CD4-positive, alpha-beta T cell (primary cell): ENCODE measurements around the gene CAPS2. TPM values are rescaled to one million over a fixed set of nuclear protein-coding genes. Genes with fewer than 3 reads are reported as not detected.
A peak's percentile ranks its signal among the peaks of the same experiment; 100 is the strongest.

Experiments
- ATAC-seq: fragments of 200-7000 bp; cut with Tn5 transposase; one replicate; pipeline ENCODE4 v1.10.0; 2022; ENCODE audit warnings: mild to moderate bottlenecking; ENCODE audit not compliant: poor library complexity
- CTCF ChIA-PET: fragments of 350-600 bp; sonication (Branson Sonifier 250); formaldehyde crosslinking; loops from one replicate; lab custom pipeline; 2021; ENCODE audit warnings: antibody characterized with exemption, inconsistent platforms; lab: Charles Lee
- POLR2A ChIA-PET: fragments of 350-600 bp; sonication (Branson Sonifier 250); formaldehyde crosslinking; loops from one replicate; lab custom pipeline; 2021; ENCODE audit warnings: antibody characterized with exemption, inconsistent platforms; lab: Charles Lee
- DNase-seq, 14 experiments: peaks; one replicate each; pipeline ENCODE4 v3.0.0-alpha.2; 2013 to 2020; ENCODE audit warnings: mixed read lengths in 2 of 14
- H3K27ac ChIP-seq, 2 donors: one replicate each; pipeline versions ENCODE4 v1.5.1 to v1.7.0; 2013; ENCODE audit warnings: low read length in 2 of 2, low read depth in 1 of 2, mild to moderate bottlenecking in 1 of 2
- H3K27me3 ChIP-seq, 2 experiments: 1 replicate in 1 of 2; 2 replicates in 1 of 2; pipeline versions ENCODE4 v1.6.1 to v1.7.0; 2013; ENCODE audit warnings: low read length in 2 of 2, control low read depth in 1 of 2, mild to moderate bottlenecking in 1 of 2, moderate library complexity in 1 of 2; ENCODE audit not compliant: insufficient read depth in 2 of 2, control insufficient read depth in 1 of 2
- H3K36me3 ChIP-seq: one replicate; pipeline ENCODE4 v1.6.1; 2013; ENCODE audit warnings: low read length, control low read depth; ENCODE audit not compliant: insufficient read depth
- H3K4me1 ChIP-seq: one replicate; pipeline ENCODE4 v1.6.1; 2013; ENCODE audit warnings: low read length, control low read depth; ENCODE audit not compliant: insufficient read depth
- H3K4me3 ChIP-seq: one replicate; pipeline ENCODE4 v1.5.1; 2013; ENCODE audit warnings: mild to moderate bottlenecking, low read length, moderate library complexity
- H3K9me3 ChIP-seq, 2 experiments: 1 replicate in 1 of 2; 2 replicates in 1 of 2; pipeline versions ENCODE4 v1.6.1 to v1.7.0; 2013; ENCODE audit warnings: low read length in 2 of 2, mild to moderate bottlenecking in 2 of 2, control low read depth in 1 of 2, moderate library complexity in 1 of 2; ENCODE audit not compliant: control insufficient read depth in 1 of 2, insufficient read depth in 1 of 2
- H3K27ac Mint-ChIP-seq: one replicate; pipeline ENCODE4 v1.8.0; 2020; ENCODE audit warnings: mixed read lengths
- H3K27me3 Mint-ChIP-seq: one replicate; pipeline ENCODE4 v1.8.0; 2021; ENCODE audit warnings: mixed read lengths
- H3K36me3 Mint-ChIP-seq: one replicate; pipeline ENCODE4 v1.8.0; 2021; ENCODE audit warnings: low read depth, mixed read lengths
- H3K4me1 Mint-ChIP-seq: one replicate; pipeline ENCODE4 v1.8.0; 2021; ENCODE audit warnings: low read depth, mixed read lengths
- H3K4me3 Mint-ChIP-seq: one replicate; pipeline ENCODE4 v1.8.0; 2020; ENCODE audit warnings: mild to moderate bottlenecking, mixed read lengths
- H3K9me3 Mint-ChIP-seq: one replicate; pipeline ENCODE4 v1.8.0; 2020; ENCODE audit warnings: mixed read lengths
- intact Hi-C, 2 experiments: fragments of 100-400 bp; cut with DNase I in 1 of 2; cut with micrococcal nuclease in 1 of 2; formaldehyde crosslinking; loops; one replicate each; pipeline versions ENCODE4 v1.15.1 to v1.9.0; 2023 to 2025; cut with DNase I, micrococcal nuclease
- total RNA-seq, 174 experiments: library from RNA in 2 of 174; stranded (reverse) in 2 of 174; gene quantifications; one replicate each; pipeline ENCODE4 v1.2.3 and lab custom pipeline; 2021 to 2026
- TF ChIP-seq, protein P1 (sequence below): fragments of 200-600 bp; IDR thresholded peaks from one replicate; pipeline ENCODE4 v1.8.0; 2022; ENCODE audit warnings: antibody characterized with exemption, mild to moderate bottlenecking

CAPS2 gene
- total RNA-seq, 2 experiments from 2014 or later, result 1.3 to 1.9 TPM

- H3K27ac Mint-ChIP-seq, result no peak overlapping the region
- Histone ChIP-seq H3K36me3 (no peaks in the 10 kb centered on the region), H3K27me3 (no peaks in the 10 kb centered on the region), H3K4me3 (no peak overlapping the region), H3K4me1 (no peaks in the 10 kb centered on the region), H3K9me3 (no peaks in the 10 kb centered on the region), H3K27ac (no peak overlapping the region)
- intact Hi-C loops, result no loop called here
- no peaks in the 10 kb centered on the region for H3K27me3 Mint-ChIP-seq
- no peak overlapping the region for H3K4me3 Mint-ChIP-seq
- ChIA-PET POLR2A (no interaction called here), CTCF (no interaction called here)
- ATAC-seq (peak; percentile 37), DNase-seq (peak in 3 of 14 experiments; percentile 7 to 16 (median 11))
- H3K36me3 Mint-ChIP-seq, result no peaks in the 10 kb centered on the region
- no peaks in the 10 kb centered on the region for H3K4me1 Mint-ChIP-seq
- H3K9me3 Mint-ChIP-seq, result no peaks in the 10 kb centered on the region
- TF ChIP-seq, protein P1, sequence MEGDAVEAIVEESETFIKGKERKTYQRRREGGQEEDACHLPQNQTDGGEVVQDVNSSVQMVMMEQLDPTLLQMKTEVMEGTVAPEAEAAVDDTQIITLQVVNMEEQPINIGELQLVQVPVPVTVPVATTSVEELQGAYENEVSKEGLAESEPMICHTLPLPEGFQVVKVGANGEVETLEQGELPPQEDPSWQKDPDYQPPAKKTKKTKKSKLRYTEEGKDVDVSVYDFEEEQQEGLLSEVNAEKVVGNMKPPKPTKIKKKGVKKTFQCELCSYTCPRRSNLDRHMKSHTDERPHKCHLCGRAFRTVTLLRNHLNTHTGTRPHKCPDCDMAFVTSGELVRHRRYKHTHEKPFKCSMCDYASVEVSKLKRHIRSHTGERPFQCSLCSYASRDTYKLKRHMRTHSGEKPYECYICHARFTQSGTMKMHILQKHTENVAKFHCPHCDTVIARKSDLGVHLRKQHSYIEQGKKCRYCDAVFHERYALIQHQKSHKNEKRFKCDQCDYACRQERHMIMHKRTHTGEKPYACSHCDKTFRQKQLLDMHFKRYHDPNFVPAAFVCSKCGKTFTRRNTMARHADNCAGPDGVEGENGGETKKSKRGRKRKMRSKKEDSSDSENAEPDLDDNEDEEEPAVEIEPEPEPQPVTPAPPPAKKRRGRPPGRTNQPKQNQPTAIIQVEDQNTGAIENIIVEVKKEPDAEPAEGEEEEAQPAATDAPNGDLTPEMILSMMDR, result no peak
Observed at GRCh38 chr12:75360920-75361319, 30.8 kb upstream of the CAPS2 start.

- Mint-ChIP-seq H3K27me3 (no peaks in the 10 kb centered on the region), H3K4me3 (no peak overlapping the region), H3K4me1 (no peaks in the 10 kb centered on the region), H3K36me3 (peaks cover 3% of the 10 kb centered on the region), H3K9me3 (peaks cover 3% of the 10 kb centered on the region), H3K27ac (no peak overlapping the region)
- TF ChIP-seq, protein P1, result no peak
- ATAC-seq (no peak), DNase-seq (no peak)
- Histone ChIP-seq H3K4me1 (no peaks in the 10 kb centered on the region), H3K9me3 (no peaks in the 10 kb centered on the region), H3K4me3 (no peak overlapping the region), H3K27ac (no peak overlapping the region), H3K36me3 (no peaks in the 10 kb centered on the region), H3K27me3 (no peaks in the 10 kb centered on the region)
- POLR2A ChIA-PET, result no interaction called here
- CTCF ChIA-PET, result no interaction called here
- intact Hi-C loops, result no loop called here
Observed at GRCh38 chr12:75354011-75354410, 23.9 kb upstream of the CAPS2 start.

- ATAC-seq (no peak), DNase-seq (no peak)
- peaks cover 3% of the 10 kb centered on the region for H3K36me3 Mint-ChIP-seq
- no peaks in the 10 kb centered on the region for H3K4me1 ChIP-seq
- TF ChIP-seq, protein P1, result no peak
- no peak overlapping the region for H3K27ac ChIP-seq
- CTCF ChIA-PET, result interaction anchor here (0.5 kb wide), 1 partner anchor 48 kb away, joined by 3 read pairs; no protein-coding TSS in a partner anchor
- H3K36me3 ChIP-seq, result no peaks in the 10 kb centered on the region
- no peak overlapping the region for H3K4me3 ChIP-seq
- H3K4me3 Mint-ChIP-seq, result no peak overlapping the region
- POLR2A ChIA-PET, result no interaction called here
- intact Hi-C loops, result no loop called here
- H3K27me3 ChIP-seq, result no peaks in the 10 kb centered on the region
- H3K4me1 Mint-ChIP-seq, result no peaks in the 10 kb centered on the region
- no peak overlapping the region for H3K27ac Mint-ChIP-seq
- H3K9me3 ChIP-seq, result no peaks in the 10 kb centered on the region
- peaks cover 4% of the 10 kb centered on the region for H3K27me3 Mint-ChIP-seq
- peaks cover 3% of the 10 kb centered on the region for H3K9me3 Mint-ChIP-seq
Observed at GRCh38 chr12:75350413-75350812, 20.3 kb upstream of the CAPS2 start.
